AG04450 (cell line): ENCODE data around the gene FANCC. TPM values are rescaled to one million over a fixed set of nuclear protein-coding genes. Genes with fewer than 3 reads are reported as not detected.

ENCODE experiments used
- CTCF ChIA-PET: fragments of 300-600, 350-600 bp; formaldehyde crosslinking; extraction: SDS; loops from one replicate; lab custom pipeline; 2022; ENCODE audit warnings: antibody characterized with exemption, inconsistent platforms; lab: Charles Lee
- POLR2A ChIA-PET: fragments of 350-600 bp; formaldehyde crosslinking; extraction: SDS; loops from one replicate; lab custom pipeline; 2021; ENCODE audit warnings: antibody characterized with exemption, inconsistent platforms; lab: Yijun Ruan, JAX
- DNase-seq: peaks from one replicate; pipeline ENCODE4 v3.0.0-alpha.2; 2011; ENCODE audit warnings: low read depth, low spot score
- H3K27ac ChIP-seq: one replicate; pipeline ENCODE4 v1.5.1; 2012; ENCODE audit warnings: low read depth, low read length, control low read depth
- H3K27me3 ChIP-seq: one replicate; pipeline ENCODE4 v1.6.0; 2012; ENCODE audit warnings: low read length; ENCODE audit not compliant: control insufficient read depth, insufficient read depth
- H3K4me3 ChIP-seq: 2 replicates; pipeline ENCODE4 v1.5.1; 2011; ENCODE audit warnings: mild to moderate bottlenecking, low read depth, low read length, control low read depth
- H3K9me3 ChIP-seq: 2 replicates; pipeline ENCODE4 v1.5.1; 2012; ENCODE audit warnings: low read length; ENCODE audit not compliant: control insufficient read depth, insufficient read depth
- CTCF ChIP-seq: IDR thresholded peaks from 2 replicates; pipeline ENCODE4 v1.5.1; 2011; ENCODE audit warnings: low read depth, low read length, control low read depth, inconsistent platforms
- polyA plus RNA-seq: library from polyadenylated mRNA; depleted of rRNA; stranded (reverse); fragments of >200 nt; gene quantifications from 2 replicates; pipeline ENCODE4 v1.2.3, GENCODE V29; 2011

Gene FANCC
- polyA plus RNA-seq, 1 experiment, result 10.8 TPM

GRCh38 chr9:95311961-95312360 is 5.5 kb downstream of the FANCC start:
- DNase-seq, result no peak
- ChIA-PET POLR2A (no interaction called here), CTCF (no interaction called here)
- Histone ChIP-seq H3K4me3 (no peak overlapping the region), H3K9me3 (peaks cover 4% of the 10 kb centered on the region; the same call in 1 of the 2 replicates), H3K27me3 (no peaks in the 10 kb centered on the region), H3K27ac (no peak overlapping the region)
- no peak for TF ChIP-seq CTCF

- Histone ChIP-seq H3K27ac (no peak overlapping the region), H3K27me3 (no peaks in the 10 kb centered on the region), H3K4me3 (no peak overlapping the region), H3K9me3 (no peaks in the 10 kb centered on the region)
- POLR2A ChIA-PET, result no interaction called here
- TF ChIP-seq CTCF, result no peak
- DNase-seq, result no peak
- CTCF ChIA-PET, result interaction anchor here (1.7 kb wide), 1 partner anchor 127 kb away, joined by 4 read pairs; no protein-coding TSS in a partner anchor
These were observed 10.0 kb downstream of the FANCC start for GRCh38 chr9:95307538-95307937.

DNA sequence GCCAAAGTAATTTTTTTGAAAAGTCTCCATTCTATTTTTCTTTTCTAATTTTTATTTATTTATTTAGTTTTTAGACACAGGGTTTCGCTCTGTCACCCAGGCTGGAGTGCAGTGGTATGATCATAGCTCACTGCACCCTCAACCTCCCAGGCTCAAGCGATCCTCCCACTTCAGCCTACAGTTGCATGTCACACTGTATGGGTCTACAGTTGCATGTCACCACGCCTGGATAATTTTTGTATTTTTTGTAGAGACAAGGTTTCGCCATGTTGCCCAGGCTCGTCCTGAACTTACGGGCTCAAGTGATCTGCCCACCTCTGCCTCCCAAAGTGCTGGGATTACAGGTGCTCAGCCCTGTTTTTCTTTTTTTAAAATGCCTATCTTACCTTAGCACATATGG is 10.7 kb downstream of the FANCC start:
- Histone ChIP-seq H3K27me3 (no peaks in the 10 kb centered on the region), H3K27ac (no peak overlapping the region), H3K9me3 (no peaks in the 10 kb centered on the region), H3K4me3 (no peak overlapping the region)
- DNase-seq, result no peak
- POLR2A ChIA-PET, result interaction anchor here (0.7 kb wide), 1 partner anchor 156 kb away, joined by 3 read pairs; no protein-coding TSS in a partner anchor
- TF ChIP-seq CTCF, result no peak
- CTCF ChIA-PET, result interaction anchor here (1.2 kb wide), 1 partner anchor 925 kb away, joined by 4 read pairs; no protein-coding TSS in a partner anchor

DNA sequence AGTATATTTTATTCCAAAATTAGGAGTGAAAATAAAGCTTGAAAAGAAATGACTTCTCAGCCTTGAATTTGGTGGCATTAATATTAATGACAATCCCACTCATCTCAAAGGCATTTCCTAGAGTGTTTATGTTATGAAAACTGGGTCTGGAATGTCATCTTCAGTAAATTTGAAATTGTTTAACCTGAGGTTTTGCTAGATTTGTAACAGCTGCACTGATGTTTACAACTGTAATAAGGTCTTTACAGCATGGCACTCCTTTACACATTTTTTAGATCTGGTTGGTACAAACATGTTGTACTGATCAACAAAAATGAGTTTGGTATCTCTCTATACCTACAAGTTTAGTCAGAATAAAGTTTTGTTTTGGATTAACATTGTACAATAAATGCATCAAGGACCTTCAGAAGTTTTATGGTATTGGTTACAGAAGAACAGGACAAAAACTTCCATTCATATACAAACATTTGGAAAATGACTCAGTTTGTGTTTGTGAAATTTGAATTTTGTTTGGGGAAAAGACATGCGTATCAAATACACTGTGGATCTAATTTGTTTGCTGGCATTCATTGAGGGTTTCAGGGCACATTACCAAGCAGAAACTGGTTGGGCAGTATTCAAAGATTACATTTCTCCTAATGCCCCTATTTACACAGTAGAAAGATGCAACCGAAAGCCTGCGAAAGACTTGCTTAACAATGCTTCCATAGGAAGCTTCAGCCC is 11.6 kb downstream of the FANCC start:
- Histone ChIP-seq H3K4me3 (no peak overlapping the region), H3K27me3 (no peaks in the 10 kb centered on the region), H3K27ac (no peak overlapping the region), H3K9me3 (no peaks in the 10 kb centered on the region)
- TF ChIP-seq CTCF, result no peak
- ChIA-PET CTCF (interaction anchor here (1.2 kb wide), 1 partner anchor 926 kb away, joined by 4 read pairs; no protein-coding TSS in a partner anchor), POLR2A (interaction anchor here (0.8 kb wide), 1 partner anchor 201 kb away, joined by 4 read pairs; no protein-coding TSS in a partner anchor)
- no peak for DNase-seq

DNA sequence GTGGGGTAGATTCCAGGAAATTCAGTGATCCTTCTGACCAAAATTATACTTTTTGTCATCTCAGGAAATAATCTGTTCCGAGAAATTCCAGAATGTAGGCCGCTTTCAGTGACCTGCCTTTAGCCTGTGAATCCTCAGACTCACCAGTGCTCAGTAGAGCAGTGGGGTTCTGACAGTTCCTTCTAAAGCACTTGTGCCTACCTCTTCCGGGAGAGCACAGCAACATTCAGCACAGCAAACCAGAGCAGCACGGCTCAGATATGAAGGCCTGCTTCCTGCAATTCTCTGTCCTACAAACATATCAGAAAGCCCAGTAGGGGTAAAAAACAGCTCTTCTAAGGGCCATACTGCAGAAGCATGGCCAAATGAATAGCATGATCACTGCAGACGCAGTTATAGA is 15.0 kb downstream of the FANCC start:
- Histone ChIP-seq H3K9me3 (no peaks in the 10 kb centered on the region), H3K27ac (no peak overlapping the region), H3K27me3 (no peaks in the 10 kb centered on the region), H3K4me3 (no peak overlapping the region)
- DNase-seq, result no peak
- TF ChIP-seq CTCF, result no peak
- ChIA-PET CTCF (interaction anchor here (1.1 kb wide), 1 partner anchor 37 kb away, joined by 3 read pairs; no protein-coding TSS in a partner anchor), POLR2A (no interaction called here)
